Stimulated activated CD4-positive, alpha-beta T cell treated with anti-CD3 and anti-CD28 coated beads, Interleukin-2, amount 100 ng/mL, for 48 hours (primary cell): ENCODE data around the gene TMEM229A.
"Not testable (repeated sequence)": the region's sequence is repeated elsewhere in the genome, so short reads cannot be mapped to it uniquely, and the experiment has no call there.

Experiments used
- DNase-seq, 2 donors: peaks; one replicate each; pipeline ENCODE4 v3.0.0-alpha.2; 2020

The TMEM229A gene

DNA sequence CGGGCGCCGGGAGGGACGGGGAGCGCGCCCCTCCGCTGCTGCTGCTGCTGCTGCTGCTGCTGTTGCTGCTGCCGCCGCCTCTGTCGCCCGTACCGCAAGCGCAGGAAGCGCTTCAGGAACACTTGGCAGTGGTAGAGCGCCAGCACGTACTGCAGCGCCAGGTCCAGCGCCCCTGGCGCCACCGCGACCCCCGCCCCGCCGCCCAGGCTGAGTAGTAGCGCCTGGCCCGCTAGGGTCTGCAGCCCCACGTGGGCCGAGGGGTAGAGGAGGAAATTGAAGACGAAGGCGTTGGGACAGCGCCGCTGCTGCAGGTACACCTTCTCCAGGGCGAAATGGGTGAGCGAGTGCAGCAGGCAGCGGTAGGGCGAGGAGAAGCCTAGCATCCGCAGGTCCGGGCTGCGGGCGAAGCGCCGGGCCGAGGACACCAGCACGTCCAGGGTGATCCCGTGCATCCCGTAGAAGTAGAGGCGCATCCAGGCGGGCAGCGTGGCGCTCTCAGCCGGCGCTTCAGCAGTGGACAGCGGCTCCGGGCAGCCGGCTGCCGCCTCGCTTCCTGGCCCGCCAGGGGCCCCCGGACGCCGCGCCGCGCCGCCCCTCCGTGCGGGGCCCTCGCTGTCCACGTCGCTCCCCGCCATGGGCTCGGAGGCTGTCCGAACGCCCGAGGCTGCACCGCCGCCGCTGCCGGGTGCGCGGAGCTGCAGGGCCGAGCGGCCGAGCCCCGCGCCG is at the start of gene TMEM229A:
TSS of gene TMEM229A (minus strand) at position 699 of the 726 bp plus-strand sequence. CDS start at position 635, 64 bp downstream.
- DNase-seq, result peak in 1 of 2 donors; percentile 4

DNA sequence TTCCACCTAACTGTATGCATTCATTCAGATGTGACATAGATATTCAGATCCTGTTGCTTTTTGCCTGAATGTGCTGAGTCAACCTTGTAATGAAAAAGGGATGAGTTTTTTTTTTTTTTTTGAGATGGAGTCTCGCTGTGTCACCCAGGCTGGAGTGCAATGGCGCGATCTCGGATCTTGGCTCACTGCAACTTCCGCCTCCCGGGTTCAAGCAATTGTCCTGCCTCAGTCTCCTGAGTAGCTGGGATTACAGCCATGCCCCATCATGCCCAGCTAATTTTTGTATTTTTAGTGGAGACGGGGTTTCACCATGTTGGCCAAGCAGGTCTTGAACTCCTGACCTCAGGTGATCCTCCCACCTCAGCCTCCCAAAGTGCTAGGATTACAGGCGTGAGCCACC is 49.4 kb upstream of the TMEM229A start:
- not testable (repeated sequence) for DNase-seq

DNA sequence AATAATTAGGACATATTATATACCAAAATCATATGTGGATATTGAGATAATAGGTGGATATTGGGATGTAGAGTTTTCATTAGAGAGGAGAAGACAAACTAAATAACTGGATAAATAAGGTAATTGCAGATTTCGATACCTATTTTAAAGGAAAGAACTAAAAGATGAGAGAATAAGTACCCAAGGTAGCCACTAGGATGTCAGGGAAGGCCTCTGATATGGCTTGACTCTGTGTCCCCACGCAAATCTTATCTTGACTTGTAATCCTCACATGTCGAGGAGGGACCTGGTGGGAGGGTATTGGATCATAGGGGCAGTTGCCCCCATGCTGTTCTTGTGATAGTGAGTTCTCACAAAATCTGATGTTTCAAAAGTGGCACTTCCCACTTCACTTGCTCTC is 44.7 kb upstream of the TMEM229A start:
- DNase-seq, result no peak

DNA sequence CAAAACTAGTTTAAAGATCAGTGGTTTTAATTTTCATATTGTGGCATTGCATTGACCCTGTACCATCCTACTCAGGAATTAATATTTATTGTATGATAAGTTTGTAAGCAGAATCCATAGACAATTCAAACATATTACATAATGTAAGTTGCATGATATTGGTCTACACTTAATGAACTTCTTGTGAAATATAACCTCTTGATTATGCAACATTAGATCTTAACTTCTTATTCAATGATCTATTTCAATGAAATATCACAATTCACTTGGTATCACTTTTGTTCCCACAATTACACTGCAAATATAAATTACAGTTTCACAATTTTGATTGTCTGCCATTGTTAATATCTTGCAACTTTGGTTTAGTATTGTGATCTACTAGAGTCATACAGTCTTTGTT is 44.0 kb upstream of the TMEM229A start:
- DNase-seq, result no peak

DNA sequence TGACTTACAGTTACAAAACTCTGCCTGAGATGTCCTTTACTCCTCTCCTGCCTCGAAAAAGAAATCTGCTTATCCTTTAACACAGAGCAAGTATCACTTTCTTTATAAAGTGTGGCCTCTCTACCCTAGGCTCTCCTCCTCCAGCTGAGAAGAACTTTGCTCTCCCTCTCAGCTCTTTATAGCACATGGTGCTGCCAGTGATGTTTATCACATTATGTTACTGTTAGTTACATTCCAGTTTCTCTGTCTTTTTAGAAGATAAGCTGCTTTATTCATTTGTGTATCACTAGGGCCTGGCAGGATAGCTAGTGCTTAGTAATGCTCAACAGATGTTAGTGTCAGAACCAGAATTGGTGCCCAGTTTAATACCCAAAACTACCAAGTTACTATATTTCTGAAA is 41.1 kb upstream of the TMEM229A start:
- DNase-seq, result no peak

DNA sequence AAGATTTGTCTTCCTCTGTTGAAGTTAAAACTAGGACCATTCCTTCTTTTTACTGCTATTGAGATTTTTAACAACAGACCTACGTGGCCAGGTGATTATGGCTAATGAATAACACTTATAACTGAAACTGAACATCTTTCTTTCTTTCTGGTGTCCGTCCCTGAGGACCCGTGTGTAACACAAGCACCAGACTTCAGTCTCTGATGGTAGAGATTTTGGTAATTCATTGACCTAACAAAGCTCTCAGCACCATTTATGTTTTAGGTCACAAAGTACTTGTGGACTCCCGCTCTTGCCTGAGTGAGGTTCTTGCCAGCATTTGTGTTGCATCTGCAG is 40.4 kb upstream of the TMEM229A start:
- no peak for DNase-seq

DNA sequence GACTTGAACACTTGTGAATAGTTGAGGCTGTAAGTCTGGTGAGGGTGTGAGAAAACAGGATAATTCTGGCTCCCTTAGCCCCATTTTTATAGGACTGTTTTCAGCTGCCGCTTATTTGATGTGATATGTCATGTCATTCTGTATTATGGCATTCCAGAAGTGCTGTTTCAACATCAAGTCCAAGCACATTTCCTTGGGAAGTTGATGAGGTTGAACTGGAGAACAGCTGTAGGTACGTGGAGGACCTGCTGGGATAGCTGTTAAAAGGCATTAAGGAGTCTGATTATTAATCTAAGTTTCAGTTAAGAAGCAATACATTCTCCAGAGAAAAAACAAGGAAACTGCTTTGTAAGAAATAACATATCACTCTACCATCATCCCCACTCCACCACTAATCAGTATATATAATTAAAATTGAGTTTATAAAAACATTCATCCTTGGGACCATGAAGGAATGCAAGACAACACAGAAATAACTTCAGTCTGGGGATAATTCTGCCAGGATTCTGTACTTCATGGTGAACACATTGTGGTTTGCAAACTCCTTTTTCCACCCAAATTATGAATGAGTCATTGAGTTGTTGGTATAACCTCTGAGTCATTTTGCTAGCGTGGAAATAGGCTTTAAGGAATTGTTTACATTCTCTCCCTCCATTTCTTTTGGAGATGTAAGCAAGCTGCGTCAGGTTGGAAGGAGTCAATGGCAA is 39.9 kb upstream of the TMEM229A start:
- DNase-seq, result no peak

DNA sequence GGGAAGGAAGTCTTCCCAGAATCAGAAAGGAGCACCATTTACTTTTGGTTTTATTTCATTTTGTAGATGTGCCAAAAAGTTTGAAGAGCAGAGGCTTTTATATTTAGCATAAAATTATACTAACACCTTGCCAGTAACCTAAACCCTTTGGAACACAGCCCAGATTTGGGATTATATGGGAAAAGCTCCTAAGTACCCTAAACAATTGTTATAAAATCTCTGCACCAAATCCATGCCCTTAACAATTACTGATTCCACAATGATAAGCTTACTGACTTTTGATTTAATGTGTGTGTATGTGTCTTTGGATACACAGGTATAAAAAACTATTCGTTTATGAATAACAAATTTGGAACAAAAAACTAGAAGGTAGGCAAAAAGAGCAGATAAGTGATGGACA is 39.0 kb upstream of the TMEM229A start:
- DNase-seq, result no peak

DNA sequence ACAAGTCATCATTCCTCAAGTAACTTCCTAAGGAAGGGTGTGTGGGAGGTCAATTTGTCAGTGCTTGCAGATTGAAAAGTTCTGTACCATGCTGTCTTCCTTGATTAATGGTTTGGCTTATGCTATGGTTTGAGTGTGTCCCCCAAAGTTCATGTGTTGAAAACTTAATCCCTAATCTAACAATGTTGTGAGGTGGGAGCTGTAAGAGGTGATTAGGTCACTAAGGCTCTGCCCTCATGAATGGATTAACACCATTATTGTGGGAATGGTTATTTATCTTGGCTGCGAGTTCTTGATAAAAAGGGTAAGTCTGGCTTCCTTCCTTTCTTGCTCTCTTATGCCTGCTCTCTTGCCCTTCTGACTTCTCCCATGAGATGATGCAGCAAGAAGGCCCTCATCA is 29.3 kb upstream of the TMEM229A start:
- DNase-seq, result no peak

DNA sequence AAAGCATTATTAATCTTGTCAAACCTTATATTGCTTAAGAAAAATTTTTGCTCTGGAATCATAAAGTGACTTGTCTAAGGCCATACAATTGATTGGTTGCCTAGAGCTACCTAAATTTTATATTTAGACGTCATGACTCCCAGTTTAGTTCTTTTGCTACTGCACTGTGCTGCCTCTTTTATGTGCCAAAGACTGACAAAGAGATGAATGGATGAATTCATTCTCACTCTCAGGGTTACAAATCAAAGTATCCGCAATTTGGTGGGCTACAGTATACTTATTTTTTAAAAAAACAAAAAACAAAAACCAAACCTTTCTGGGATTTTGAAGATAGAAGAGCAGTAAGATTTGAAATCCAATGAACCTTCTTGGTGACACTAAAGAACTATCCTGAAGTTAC is 27.7 kb upstream of the TMEM229A start:
- no peak for DNase-seq

DNA sequence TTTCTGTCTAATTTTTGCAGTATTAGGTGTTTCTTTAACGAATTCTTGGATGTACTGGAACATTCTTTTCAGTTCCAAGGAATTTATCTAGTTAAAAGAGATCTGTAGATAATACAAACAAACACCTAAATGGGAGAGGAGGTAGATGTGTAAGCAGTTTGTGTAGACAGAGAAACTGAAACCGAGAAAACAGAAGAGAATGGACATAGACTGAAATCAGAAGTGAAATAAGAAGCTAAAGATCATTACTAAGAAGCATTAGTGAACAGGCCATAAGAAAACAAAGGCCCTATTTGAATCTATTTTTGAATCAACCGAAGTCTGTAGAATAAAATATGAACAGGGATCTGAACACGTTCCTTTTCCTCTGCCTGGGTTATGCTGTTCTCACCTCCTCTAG is 26.5 kb upstream of the TMEM229A start:
- DNase-seq, result no peak

DNA sequence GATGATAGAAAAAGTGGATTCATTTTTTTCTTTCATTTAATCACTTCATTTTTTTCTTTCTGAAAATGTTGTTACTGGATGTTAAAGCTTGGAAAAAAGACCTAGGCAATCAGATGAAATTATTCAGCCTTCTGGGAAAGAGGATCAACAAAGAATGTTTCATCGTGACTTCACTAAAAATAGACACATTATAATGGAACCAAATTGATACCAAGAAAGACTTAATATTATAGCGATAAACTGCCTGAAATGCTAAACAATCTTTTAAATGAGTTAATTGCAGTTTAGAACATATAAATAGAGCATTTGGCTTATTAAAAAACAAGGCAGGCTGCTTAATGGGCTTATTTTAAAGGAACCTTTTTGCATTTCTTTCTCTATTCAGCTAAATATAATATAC is 25.6 kb upstream of the TMEM229A start:
- DNase-seq, result no peak

DNA sequence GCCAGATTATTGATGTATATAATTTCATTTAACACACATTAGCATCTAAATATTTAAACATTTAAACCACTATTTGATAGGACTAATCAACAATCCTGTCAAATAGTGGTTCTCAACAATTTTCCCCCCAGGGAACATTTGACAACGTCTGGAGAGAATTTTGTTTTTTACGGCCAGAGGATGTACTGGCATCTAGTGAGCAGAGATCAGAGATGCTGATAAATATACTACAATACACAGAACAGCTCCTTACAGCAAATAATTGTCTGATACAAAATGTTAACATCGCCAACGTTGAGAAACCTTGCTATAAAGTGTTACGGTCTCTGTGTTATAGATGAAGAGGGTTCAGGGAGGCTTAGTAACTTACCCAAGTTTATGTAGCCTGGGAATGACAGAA is 25.0 kb upstream of the TMEM229A start:
- DNase-seq, result no peak

DNA sequence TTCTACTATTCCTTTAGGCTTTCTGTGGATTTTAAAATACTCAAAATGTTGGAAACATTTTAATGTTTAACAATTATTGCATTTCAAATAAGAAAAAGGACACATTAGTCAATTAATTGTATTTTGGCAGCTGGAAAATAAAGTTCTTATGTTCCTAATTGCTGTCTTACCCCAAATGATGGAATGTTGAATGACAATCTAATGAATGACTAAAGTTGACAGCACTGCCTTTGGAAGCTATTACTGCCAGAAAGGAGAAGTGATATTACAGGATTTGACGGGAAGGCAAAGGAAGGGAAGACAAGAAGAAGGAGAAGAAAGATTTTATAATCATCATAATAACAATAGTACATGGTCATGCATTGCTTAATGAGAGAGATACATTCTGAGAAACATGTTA is 23.4 kb upstream of the TMEM229A start:
- DNase-seq, result no peak

DNA sequence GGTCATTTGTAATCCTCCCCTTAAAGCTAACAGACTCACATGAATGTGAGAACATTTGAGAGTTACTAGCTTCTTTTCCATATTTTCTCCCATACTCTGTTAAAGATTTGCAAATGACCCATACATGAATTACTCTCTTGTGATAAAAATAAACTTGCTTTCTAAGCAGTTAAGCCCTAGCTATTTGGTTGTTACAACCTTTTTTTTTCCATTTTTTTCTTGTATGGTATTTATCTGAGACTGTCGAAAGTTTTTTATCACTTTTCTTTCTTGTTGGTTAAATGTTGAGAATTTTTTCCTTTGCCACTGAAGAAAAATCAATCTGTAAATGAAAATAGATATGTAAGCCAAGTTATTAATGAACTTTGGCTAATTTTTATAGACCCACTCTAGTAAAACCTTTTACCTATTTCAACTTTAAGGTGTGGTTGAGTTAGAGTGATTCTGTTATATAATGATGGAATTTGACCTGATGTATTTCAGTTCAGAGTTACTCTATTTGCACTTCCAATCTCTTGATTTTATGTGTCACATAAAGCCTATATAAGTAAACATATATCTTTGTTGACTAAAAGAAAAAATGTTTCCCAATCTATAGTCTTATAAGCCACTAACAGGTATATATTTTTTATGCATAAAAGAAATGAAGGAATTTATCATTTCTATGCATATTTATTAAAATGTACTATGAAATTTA is 19.0 kb upstream of the TMEM229A start:
- no peak for DNase-seq

DNA sequence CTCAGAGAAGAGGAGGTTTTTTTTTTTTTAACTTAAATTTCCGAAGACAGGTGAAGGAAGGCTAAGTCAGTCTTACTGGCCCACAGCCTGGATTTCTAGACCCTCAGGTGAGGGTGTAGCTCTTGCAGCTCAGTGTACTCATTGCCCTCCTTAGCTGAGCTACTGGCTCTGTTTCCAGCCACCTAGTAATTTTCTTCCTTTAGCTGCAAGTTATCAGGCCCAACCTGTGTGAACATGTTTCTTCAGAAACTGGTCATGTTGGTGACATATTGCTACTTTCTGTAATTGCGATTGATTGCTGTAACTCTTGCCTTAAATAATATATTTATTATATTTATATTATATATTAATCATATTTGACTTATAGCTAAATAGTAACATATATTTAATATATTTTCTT is 10.0 kb upstream of the TMEM229A start:
- DNase-seq, result no peak

DNA sequence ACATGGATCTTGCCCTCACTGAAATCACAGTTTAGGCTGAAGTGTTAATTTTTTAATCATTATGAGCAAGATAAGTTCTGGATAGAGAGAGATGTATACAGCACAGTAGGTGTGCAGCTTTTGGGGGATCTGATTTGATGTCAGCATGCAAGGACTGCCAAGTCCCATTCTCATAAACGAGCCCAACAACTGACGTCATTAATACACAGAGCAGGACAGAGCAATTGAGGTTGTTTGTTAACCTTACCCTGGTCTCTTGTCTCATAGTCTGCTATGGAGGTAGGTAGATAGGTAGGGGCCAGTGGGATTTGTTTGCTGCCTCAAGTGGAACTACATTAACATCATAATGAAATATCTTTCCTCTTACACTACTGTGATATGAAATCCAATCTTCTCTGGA is 8.6 kb upstream of the TMEM229A start:
- DNase-seq, result no peak

DNA sequence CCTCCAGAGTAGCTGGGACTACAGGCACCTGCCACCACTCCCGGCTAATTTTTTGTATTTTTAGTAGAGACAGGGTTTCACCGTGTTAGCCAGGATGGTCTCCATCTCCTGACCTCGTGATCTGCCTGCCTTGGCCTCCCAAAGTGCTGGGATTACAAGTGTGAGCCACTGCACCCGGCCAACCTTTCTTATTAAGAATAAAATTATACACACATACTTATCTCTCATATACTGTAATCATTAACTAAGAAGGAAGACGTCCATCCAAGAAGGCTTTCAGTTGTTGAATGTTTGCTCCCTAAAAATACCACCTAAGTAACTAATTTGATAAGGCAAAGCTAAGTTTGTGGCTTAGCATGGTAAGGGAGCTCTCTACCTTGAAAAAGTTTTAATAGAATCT is 5.0 kb upstream of the TMEM229A start:
- not testable (repeated sequence) for DNase-seq

DNA sequence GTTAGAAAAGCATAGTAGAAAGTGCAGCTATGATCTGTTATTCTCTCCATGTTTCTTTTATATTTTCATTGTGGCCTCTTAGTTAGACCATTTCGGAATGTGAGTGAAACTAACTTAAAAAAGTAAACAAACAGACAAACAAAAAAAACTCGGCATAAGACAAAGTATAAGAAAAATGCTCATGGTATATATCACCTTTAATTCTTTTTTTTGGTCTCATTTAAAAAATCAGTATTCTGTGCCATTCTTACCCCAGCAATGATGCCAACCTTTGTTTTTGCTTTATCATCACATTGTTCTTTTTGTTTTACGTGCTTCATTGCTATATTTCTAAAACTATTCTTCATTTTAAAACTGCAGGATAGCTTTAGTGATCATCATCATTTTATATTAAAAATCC is 2.8 kb upstream of the TMEM229A start:
- no peak for DNase-seq

DNA sequence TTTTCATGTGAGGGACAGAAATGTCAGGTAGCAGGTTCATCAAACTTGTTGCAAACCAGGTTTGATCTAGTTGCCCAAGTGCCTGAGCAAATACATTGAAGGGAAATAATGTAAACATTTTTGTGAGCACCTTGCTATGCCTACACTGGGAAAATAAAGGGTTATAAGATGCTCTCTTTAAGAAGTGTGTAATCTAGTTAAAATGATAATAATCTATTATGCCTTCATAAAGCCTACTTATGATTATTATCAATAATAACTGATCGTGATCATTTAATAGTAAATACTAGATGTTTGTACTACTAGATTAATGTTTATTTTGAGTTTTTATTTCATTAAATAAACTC is 1.9 kb upstream of the TMEM229A start:
- no peak for DNase-seq

DNA sequence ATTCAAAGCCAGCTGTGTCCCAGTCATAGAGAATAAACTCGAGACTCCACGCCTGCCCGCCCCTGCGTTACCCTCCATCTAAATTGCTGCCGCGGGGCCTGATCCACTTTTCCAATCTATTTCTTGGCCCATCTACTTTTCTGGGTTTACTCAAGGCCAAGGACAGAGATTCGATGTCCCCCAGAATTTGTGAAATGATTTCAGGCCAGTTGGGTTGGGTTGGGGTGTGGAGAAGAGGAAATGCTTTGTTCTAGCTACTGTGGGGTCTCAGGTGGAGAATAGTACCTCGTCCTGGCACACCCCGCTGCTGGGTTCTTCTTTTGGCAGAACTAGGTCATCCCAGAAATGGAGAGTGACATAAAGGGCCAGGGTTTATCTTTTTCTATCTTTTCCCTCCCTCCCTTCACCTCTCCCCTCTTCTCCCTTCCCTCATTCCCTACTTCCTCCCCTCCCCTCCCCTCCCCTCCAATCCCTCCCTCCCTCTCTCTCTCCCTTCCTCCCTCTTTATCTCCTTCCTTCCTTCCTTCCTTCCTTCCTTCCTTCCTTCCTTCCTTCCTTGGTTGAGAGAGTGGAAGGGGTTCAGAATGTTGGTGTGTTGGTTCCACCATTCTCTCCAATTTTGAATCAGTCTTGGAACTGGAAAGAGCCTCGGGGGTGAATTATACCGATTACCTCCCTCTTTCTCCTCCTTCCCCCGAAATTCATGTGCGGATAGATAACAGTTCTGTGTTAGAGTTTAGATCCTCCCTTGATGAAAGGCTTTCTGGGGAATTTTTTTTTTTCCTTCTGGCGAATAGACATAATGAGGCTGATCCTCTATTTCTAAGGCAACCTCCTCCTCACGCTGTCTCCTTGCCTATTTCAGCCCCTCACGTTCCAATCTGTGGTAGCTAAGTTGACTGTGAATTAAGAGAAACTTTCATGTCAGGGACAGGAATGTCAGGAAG is 1.2 kb upstream of the TMEM229A start:
- DNase-seq, result no peak

DNA sequence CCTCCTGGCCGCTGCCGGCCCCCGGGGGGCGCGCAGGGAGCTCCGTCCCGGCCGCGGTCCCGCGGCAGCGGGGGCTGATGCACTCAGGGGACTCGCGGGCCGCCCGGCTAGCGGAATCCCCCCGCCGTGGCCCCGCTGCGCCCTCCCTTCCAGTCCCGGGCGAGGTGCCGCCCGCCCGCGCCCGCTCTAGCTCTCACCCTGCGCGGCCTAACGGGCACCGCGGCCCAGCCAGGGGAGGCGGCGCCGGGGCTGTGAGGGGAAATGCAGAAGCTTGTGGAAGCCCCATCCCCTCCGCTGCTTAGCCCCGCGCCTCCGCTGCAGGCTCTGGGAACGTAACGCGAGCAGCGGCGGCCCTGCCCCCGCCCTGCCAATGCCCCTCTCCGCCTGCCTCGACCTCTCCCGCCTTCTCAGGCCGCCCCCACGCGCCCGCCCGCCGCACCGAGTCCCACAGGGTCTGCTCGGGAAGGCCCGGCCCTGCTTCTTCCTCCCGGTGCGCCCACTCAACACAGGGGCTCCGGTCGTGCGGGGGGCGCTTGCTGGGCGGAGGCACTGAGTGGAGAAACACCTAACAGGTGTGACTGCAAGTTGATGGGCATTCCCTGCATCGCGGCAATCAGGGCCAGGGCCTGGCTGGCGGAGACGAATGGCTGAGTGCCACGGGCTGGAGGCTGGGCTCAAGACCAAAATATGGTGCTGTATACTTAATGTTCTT is 384 bp upstream of the TMEM229A start:
- no peak for DNase-seq

DNA sequence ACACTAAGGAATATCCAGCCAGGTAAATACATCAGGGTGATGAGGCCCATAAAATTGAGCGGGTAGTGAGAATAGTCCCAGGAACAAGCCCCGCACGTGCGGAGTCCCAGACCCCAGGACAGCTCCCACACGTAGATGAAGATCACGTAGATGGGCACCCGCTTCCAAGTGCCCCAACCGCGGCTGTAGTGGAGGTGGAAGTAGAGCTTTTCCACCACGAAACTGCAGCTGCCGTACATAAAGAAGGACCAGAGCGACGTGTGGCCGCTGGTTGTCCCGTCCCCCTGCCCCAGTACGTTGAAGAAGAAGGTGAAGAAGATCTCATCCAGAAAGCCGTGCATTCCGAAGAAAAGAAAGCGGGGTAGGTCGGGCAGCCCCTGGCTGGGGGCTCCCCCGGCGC is 948 bp downstream of the TMEM229A start:
- no peak for DNase-seq
